NCI-H446 (cell line): ENCODE results near the gene CCDC144A.
"Not testable (repeated sequence)": the region's sequence is repeated elsewhere in the genome, so short reads cannot be mapped to it uniquely, and the experiment has no call there.

Experiments
- DNase-seq, 2 experiments: peaks; one replicate each; lab custom pipeline; 2025; lab: John Stamatoyannopoulos, UW

Gene CCDC144A

GRCh38 chr17:16689731-16690281 is at the start of gene CCDC144A:
Gene CCDC144A (plus strand): TSS chr17:16690241. CDS start chr17:16690401, 160 bp downstream.
- not testable (repeated sequence) for DNase-seq

- DNase-seq: no peak
Measured at GRCh38 chr17:16649585-16649984, 40.5 kb upstream of the CCDC144A start.

- no peak for DNase-seq
Measured at GRCh38 chr17:16652252-16652651, 37.8 kb upstream of the CCDC144A start.

- no peak for DNase-seq
Measured at GRCh38 chr17:16652847-16653366, 37.1 kb upstream of the CCDC144A start.

- DNase-seq: peak; percentile 53 to 90
Measured at GRCh38 chr17:16653367-16654041, 36.5 kb upstream of the CCDC144A start, which contains the start of gene ZNF624. Gene ZNF624 (minus strand): TSS chr17:16653850.

GRCh38 chr17:16661217-16661616 is 28.8 kb upstream of the CCDC144A start:
- no peak for DNase-seq

- no peak for DNase-seq
Measured at GRCh38 chr17:16662936-16663335, 27.1 kb upstream of the CCDC144A start.

- not testable (repeated sequence) for DNase-seq
Measured at GRCh38 chr17:16666553-16666906, 23.5 kb upstream of the CCDC144A start.

GRCh38 chr17:16666907-16667636 is 23.0 kb upstream of the CCDC144A start:
- DNase-seq: not testable (repeated sequence)

GRCh38 chr17:16676676-16677268 is 13.3 kb upstream of the CCDC144A start:
- no peak for DNase-seq

GRCh38 chr17:16683290-16684138 is 6.5 kb upstream of the CCDC144A start:
- DNase-seq: not testable (repeated sequence)

GRCh38 chr17:16686019-16686418 is 4.0 kb upstream of the CCDC144A start:
- not testable (repeated sequence) for DNase-seq

GRCh38 chr17:16687151-16687550 is 2.9 kb upstream of the CCDC144A start:
- DNase-seq: not testable (repeated sequence)

- DNase-seq: not testable (repeated sequence)
Measured at GRCh38 chr17:16690447-16690846, 406 bp downstream of the CCDC144A start.

GRCh38 chr17:16697603-16698002 is 7.6 kb downstream of the CCDC144A start:
- not testable (repeated sequence) for DNase-seq

- DNase-seq: not testable (repeated sequence)
Measured at GRCh38 chr17:16745492-16746203, 55.6 kb downstream of the CCDC144A start.

GRCh38 chr17:16746571-16746970 is 56.5 kb downstream of the CCDC144A start:
- not testable (repeated sequence) for DNase-seq

GRCh38 chr17:16750515-16750914 is 60.5 kb downstream of the CCDC144A start:
- not testable (repeated sequence) for DNase-seq

- peak in 1 of 2 experiments; percentile 7 for DNase-seq
Measured at GRCh38 chr17:16751224-16751923, 61.3 kb downstream of the CCDC144A start.

- DNase-seq: not testable (repeated sequence)
Measured at GRCh38 chr17:16751924-16752287, 61.9 kb downstream of the CCDC144A start.
